HepG2 (cell line): ENCODE data around the gene MC1R. TPM values are rescaled to one million over a fixed set of nuclear protein-coding genes. Genes with fewer than 3 reads are reported as not detected.

ENCODE experiments used
- BORCS8-MEF2B ChIP-seq: sonication (generic); formaldehyde crosslinking; IDR thresholded peaks from 2 replicates; pipeline ENCODE4 v1.8.0; 2022; ENCODE audit warnings: mild to moderate bottlenecking, missing genetic modification reagents
- CBX2 ChIP-seq, 2 experiments: fragments of 200-600 bp in 1 of 2; sonication (generic); formaldehyde crosslinking in 1 of 2; IDR thresholded peaks; 2 replicates each; pipeline versions ENCODE4 v1.7.0 to v1.8.1; 2018 to 2022; ENCODE audit warnings: low read depth in 2 of 2, low read length in 1 of 2, mild to moderate bottlenecking in 1 of 2, missing genetic modification reagents in 1 of 2
- CEBPB ChIP-seq: IDR thresholded peaks from 2 replicates; pipeline ENCODE4 v1.6.1; 2011; ENCODE audit warnings: low read depth, low read length, improper control_type of control experiment, borderline replicate concordance
- GPN1 ChIP-seq: sonication (generic); formaldehyde crosslinking; IDR thresholded peaks from 2 replicates; pipeline ENCODE4 v1.5.1; 2020; ENCODE audit warnings: missing genetic modification reagents, borderline replicate concordance
- MATR3 ChIP-seq: sonication (generic); formaldehyde crosslinking; IDR thresholded peaks from 2 replicates; pipeline ENCODE4 v1.4.0; 2020; ENCODE audit warnings: missing genetic modification reagents
- NR2F6 ChIP-seq, 2 experiments: IDR thresholded peaks; 2 replicates each; pipeline ENCODE4 v1.6.1; 2016; ENCODE audit warnings: antibody characterized with exemption in 1 of 2, mild to moderate bottlenecking in 1 of 2
- TCF7 ChIP-seq: sonication (generic); IDR thresholded peaks from 2 replicates; pipeline ENCODE4 v1.6.1; 2016; ENCODE audit warnings: antibody characterized with exemption, low read depth
- TFDP1 ChIP-seq: IDR thresholded peaks from 2 replicates; pipeline ENCODE4 v1.6.1; 2016; ENCODE audit warnings: missing compliant biosample characterization, missing genetic modification reagents, borderline replicate concordance
- TFDP2 ChIP-seq: sonication (generic); formaldehyde crosslinking; IDR thresholded peaks from 2 replicates; pipeline ENCODE4 v1.4.0; 2020; ENCODE audit warnings: missing genetic modification reagents
- ZC3H4 ChIP-seq: sonication (generic); formaldehyde crosslinking; IDR thresholded peaks from 2 replicates; pipeline ENCODE4 v1.4.0; 2020; ENCODE audit warnings: missing genetic modification reagents, borderline replicate concordance
- ZMYM4 ChIP-seq: sonication (generic); formaldehyde crosslinking; IDR thresholded peaks from 2 replicates; pipeline ENCODE4 v1.8.1; 2023; ENCODE audit warnings: mild to moderate bottlenecking, missing genetic modification reagents
- ZNF230 ChIP-seq: sonication (generic); formaldehyde crosslinking; IDR thresholded peaks from 2 replicates; pipeline ENCODE4 v1.4.0; 2020; ENCODE audit warnings: mild to moderate bottlenecking, missing genetic modification reagents
- ZNF362 ChIP-seq: sonication (generic); formaldehyde crosslinking; IDR thresholded peaks from 2 replicates; pipeline ENCODE4 v1.4.0; 2020; ENCODE audit warnings: missing genetic modification reagents, mild to moderate bottlenecking, borderline replicate concordance
- ZNF562 ChIP-seq: sonication (generic); formaldehyde crosslinking; IDR thresholded peaks from 2 replicates; pipeline ENCODE4 v1.8.0; 2022; ENCODE audit warnings: missing genetic modification reagents, borderline replicate concordance
- ZNF644 ChIP-seq: IDR thresholded peaks from 2 replicates; pipeline ENCODE4 v1.6.1; 2016; ENCODE audit warnings: low read depth
- ZNF777 ChIP-seq: sonication (generic); formaldehyde crosslinking; IDR thresholded peaks from 2 replicates; pipeline ENCODE4 v1.4.0; 2020; ENCODE audit warnings: missing genetic modification reagents
- ZNF788 ChIP-seq: sonication (generic); formaldehyde crosslinking; IDR thresholded peaks from 2 replicates; pipeline ENCODE4 v1.5.0; 2020; ENCODE audit warnings: mild to moderate bottlenecking, missing genetic modification reagents, borderline replicate concordance
- ZNF792 ChIP-seq: IDR thresholded peaks from 2 replicates; pipeline ENCODE4 v1.6.1; 2016
- polyA plus RNA-seq, 8 experiments: library from polyadenylated mRNA; depleted of rRNA in 3 of 8; stranded (reverse) in 7 of 8; unstranded in 1 of 8; fragments of >200 nt; fragmentation: Illumina TruSeq in 4 of 8; extraction: Trizol in 4 of 8; gene quantifications; 2 replicates each; pipeline versions ENCODE4 v1.2.1 to v1.2.3, GENCODE V29; 2011 to 2016; ENCODE audit warnings: low read depth in 4 of 8, missing spikeins in 1 of 8, mixed read lengths in 1 of 8; ENCODE audit not compliant: insufficient read depth in 1 of 8
- total RNA-seq, 5 experiments: library from RNA; depleted of rRNA; stranded (reverse); fragments of >200 nt; fragmentation: Illumina TruSeq; extraction: Trizol; gene quantifications; 2 replicates each; pipeline ENCODE4 v1.2.3, GENCODE V29; 2016; ENCODE audit warnings: low read depth in 1 of 5
- TF ChIP-seq, protein P1 (sequence below): sonication (generic); formaldehyde crosslinking; IDR thresholded peaks from 2 replicates; pipeline ENCODE4 v1.4.0; 2020; ENCODE audit warnings: mild to moderate bottlenecking, missing genetic modification reagents
- TF ChIP-seq, protein P2 (sequence below): sonication (generic); formaldehyde crosslinking; conservative IDR thresholded peaks from 2 replicates; pipeline ENCODE4 v1.8.0; 2022; ENCODE audit warnings: mild to moderate bottlenecking, moderate library complexity, missing genetic modification reagents
- TF ChIP-seq, protein P3 (sequence below): sonication (generic); formaldehyde crosslinking; IDR thresholded peaks from 2 replicates; pipeline ENCODE4 v1.9.0; 2022; ENCODE audit warnings: missing genetic modification reagents, mild to moderate bottlenecking, borderline replicate concordance

Gene MC1R
- total and polyA plus RNA-seq, 2 of the 13 experiments (the other 11 are each of a cell fraction or from before 2014, with no cell fraction given): 9.1 to 14.8 TPM

DNA sequence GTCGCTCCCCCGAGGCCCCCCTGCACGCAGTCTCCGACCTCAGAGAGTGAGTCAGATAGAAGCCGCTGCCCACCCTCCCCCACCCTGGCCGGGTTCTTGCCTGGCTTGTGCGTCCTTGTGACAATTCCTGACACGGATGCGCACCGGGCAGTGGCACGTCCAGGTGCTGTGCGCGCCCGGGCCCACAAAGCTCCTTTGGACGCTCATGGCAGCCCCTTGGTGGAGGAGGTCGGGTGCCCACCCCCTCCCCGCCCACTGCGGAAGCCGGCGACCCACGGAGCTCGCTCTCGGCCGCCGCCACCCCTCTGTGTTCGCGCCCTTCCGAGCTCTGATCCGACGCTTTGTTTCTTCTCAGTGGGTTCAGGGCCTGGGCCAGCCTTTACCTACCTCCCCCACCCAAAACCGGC, 3.8 kb downstream of the MC1R start (continued):
- TF ChIP-seq ZNF644 (no peak), ZMYM4 (CRISPR knock-in tag) (no peak), GPN1 (CRISPR knock-in tag) (peak; percentile 47; the same call in 1 of the 2 replicates), MATR3 (CRISPR knock-in tag) (no peak), ZNF230 (CRISPR knock-in tag) (no peak), NR2F6 (IDR thresholded peaks at IDR 0.05) (no peak), NR2F6 (CRISPR knock-in tag; IDR thresholded peaks at IDR 0.05) (peak; percentile 17; the same call in 1 of the 2 replicates), CEBPB (no peak), CBX2 (IDR thresholded peaks at IDR 0.05; ENCODE audit: low read depth, low read length) (no peak), CBX2 (CRISPR knock-in tag; IDR thresholded peaks at IDR 0.05; ENCODE audit: low read depth) (peak; percentile 83; the same call in 1 of the 2 replicates), TCF7 (no peak), ZNF777 (no peak), BORCS8-MEF2B (CRISPR knock-in tag) (no peak), ZNF362 (CRISPR knock-in tag) (no peak), TFDP1 (no peak), TFDP2 (CRISPR knock-in tag) (no peak), ZNF792 (CRISPR knock-in tag) (peak; percentile 52; the same call in 1 of the 2 replicates), ZC3H4 (CRISPR knock-in tag) (0 out of 2 replicates have a peak, but pooled peaks have one; percentile 71), ZNF788 (CRISPR knock-in tag) (0 out of 2 replicates have a peak, but pooled peaks have one; percentile 11), ZNF562 (CRISPR knock-in tag) (no peak)
- TF ChIP-seq, protein P1, sequence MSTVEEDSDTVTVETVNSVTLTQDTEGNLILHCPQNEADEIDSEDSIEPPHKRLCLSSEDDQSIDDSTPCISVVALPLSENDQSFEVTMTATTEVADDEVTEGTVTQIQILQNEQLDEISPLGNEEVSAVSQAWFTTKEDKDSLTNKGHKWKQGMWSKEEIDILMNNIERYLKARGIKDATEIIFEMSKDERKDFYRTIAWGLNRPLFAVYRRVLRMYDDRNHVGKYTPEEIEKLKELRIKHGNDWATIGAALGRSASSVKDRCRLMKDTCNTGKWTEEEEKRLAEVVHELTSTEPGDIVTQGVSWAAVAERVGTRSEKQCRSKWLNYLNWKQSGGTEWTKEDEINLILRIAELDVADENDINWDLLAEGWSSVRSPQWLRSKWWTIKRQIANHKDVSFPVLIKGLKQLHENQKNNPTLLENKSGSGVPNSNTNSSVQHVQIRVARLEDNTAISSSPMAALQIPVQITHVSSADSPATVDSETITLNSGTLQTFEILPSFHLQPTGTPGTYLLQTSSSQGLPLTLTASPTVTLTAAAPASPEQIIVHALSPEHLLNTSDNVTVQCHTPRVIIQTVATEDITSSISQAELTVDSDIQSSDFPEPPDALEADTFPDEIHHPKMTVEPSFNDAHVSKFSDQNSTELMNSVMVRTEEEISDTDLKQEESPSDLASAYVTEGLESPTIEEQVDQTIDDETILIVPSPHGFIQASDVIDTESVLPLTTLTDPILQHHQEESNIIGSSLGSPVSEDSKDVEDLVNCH (CRISPR knock-in tag): no peak
- TF ChIP-seq, protein P2, sequence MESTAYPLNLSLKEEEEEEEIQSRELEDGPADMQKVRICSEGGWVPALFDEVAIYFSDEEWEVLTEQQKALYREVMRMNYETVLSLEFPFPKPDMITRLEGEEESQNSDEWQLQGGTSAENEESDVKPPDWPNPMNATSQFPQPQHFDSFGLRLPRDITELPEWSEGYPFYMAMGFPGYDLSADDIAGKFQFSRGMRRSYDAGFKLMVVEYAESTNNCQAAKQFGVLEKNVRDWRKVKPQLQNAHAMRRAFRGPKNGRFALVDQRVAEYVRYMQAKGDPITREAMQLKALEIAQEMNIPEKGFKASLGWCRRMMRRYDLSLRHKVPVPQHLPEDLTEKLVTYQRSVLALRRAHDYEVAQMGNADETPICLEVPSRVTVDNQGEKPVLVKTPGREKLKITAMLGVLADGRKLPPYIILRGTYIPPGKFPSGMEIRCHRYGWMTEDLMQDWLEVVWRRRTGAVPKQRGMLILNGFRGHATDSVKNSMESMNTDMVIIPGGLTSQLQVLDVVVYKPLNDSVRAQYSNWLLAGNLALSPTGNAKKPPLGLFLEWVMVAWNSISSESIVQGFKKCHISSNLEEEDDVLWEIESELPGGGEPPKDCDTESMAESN: peak; percentile 88
- TF ChIP-seq, protein P3, sequence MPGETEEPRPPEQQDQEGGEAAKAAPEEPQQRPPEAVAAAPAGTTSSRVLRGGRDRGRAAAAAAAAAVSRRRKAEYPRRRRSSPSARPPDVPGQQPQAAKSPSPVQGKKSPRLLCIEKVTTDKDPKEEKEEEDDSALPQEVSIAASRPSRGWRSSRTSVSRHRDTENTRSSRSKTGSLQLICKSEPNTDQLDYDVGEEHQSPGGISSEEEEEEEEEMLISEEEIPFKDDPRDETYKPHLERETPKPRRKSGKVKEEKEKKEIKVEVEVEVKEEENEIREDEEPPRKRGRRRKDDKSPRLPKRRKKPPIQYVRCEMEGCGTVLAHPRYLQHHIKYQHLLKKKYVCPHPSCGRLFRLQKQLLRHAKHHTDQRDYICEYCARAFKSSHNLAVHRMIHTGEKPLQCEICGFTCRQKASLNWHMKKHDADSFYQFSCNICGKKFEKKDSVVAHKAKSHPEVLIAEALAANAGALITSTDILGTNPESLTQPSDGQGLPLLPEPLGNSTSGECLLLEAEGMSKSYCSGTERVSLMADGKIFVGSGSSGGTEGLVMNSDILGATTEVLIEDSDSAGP (CRISPR knock-in tag): peak; percentile 39
